Prostate gland (tissue), 2 donors: Measurements from ENCODE around the gene FBLIM1. TPM values are rescaled to one million over a fixed set of nuclear protein-coding genes. Genes with fewer than 3 reads are reported as not detected.

Source experiments
- DNase-seq: peaks from one replicate; pipeline ENCODE4 v3.0.0-alpha.2; 2019; ENCODE audit warnings: low spot score
- H3K27ac ChIP-seq, 2 donors: fragments of 200-600 bp; sonication (generic); 2 replicates each; pipeline ENCODE4 v1.5.1; 2017 to 2019
- H3K27me3 ChIP-seq: fragments of 200-600 bp; sonication (generic); replicated peaks from 2 replicates; pipeline ENCODE4 v1.5.1; 2019; ENCODE audit not compliant: insufficient read depth
- H3K36me3 ChIP-seq, 2 donors: fragments of 200-600 bp; sonication (generic); 1 replicate in 1 of 2; 2 replicates in 1 of 2; pipeline versions ENCODE4 v1.5.1 to v1.8.1; 2017 to 2019
- H3K4me1 ChIP-seq: fragments of 200-600 bp; sonication (generic); replicated peaks from 2 replicates; pipeline ENCODE4 v1.5.1; 2019
- H3K4me3 ChIP-seq, 2 donors: fragments of 200-600 bp; sonication (generic); 2 replicates each; pipeline ENCODE4 v1.5.1; 2017 to 2019
- H3K9me3 ChIP-seq: fragments of 200-600 bp; sonication (generic); 2 replicates; pipeline ENCODE4 v1.5.1; 2017
- CTCF ChIP-seq, 4 experiments: fragments of 200-600 bp in 2 of 4; fragments of 450-650 bp in 2 of 4; sonication (generic) in 2 of 4; IDR thresholded peaks; 1 replicate in 3 of 4; 2 replicates in 1 of 4; pipeline ENCODE4 v1.5.1; 2016 to 2019; ENCODE audit warnings: antibody characterized with exemption in 4 of 4, mild to moderate bottlenecking in 2 of 4, moderate library complexity in 2 of 4
- POLR2A ChIP-seq: fragments of 450-650 bp; IDR thresholded peaks from one replicate; pipeline ENCODE4 v1.6.1; 2016; ENCODE audit warnings: antibody characterized with exemption, mild to moderate bottlenecking
- POLR2AphosphoS5 ChIP-seq: sonication (generic); formaldehyde crosslinking; IDR thresholded peaks from one replicate; pipeline ENCODE4 v1.6.1; 2017; ENCODE audit warnings: antibody characterized with exemption
- WGBS: methylation state at CpG from one replicate; pipeline ENCODE4 v1.1.5; 2018; 5-methylcytosine and 5-hydroxymethylcytosine counted together
- intact Hi-C: fragments of 100-400 bp; cut with DNase I; formaldehyde crosslinking; loops from one replicate; pipeline ENCODE4 v1.14.2; 2022
- total RNA-seq, 2 donors: library from RNA; depleted of rRNA; stranded (reverse); fragments of >200 nt; gene quantifications; one replicate each; pipeline ENCODE4 v1.1.0, GENCODE V29; 2016

The FBLIM1 gene
- total RNA-seq, 2 donors from 2014 or later = 33.1 to 111 TPM

GRCh38 chr1:15739259-15739658 is 19.3 kb upstream of the FBLIM1 start:
- no peak overlapping the region for H3K4me3 ChIP-seq
- no peak overlapping the region for H3K27ac ChIP-seq
- H3K4me1 ChIP-seq = peaks cover 6% of the 10 kb centered on the region
- TF ChIP-seq CTCF (IDR thresholded peaks at IDR 0.05) (no peak), POLR2AphosphoS5 (no peak), POLR2A (no peak)
- H3K36me3 ChIP-seq = no peaks in the 10 kb centered on the region
- no peaks in the 10 kb centered on the region for H3K9me3 ChIP-seq
- WGBS = 87% methylated on average over 6 of the region's 16 CpGs
- DNase-seq = no peak
- H3K27me3 ChIP-seq = no peaks in the 10 kb centered on the region
- intact Hi-C loops = no loop called here

- 85% methylated on average over 7 of the region's 7 CpGs for WGBS
- Histone ChIP-seq H3K4me3 (no peak overlapping the region), H3K27ac (no peak overlapping the region), H3K27me3 (no peaks in the 10 kb centered on the region), H3K36me3 (no peaks in the 10 kb centered on the region), H3K4me1 (peaks cover 6% of the 10 kb centered on the region), H3K9me3 (no peaks in the 10 kb centered on the region)
- TF ChIP-seq CTCF (IDR thresholded peaks at IDR 0.05) = no peak
- TF ChIP-seq POLR2A = no peak
- TF ChIP-seq POLR2AphosphoS5 = no peak
- intact Hi-C loops = loop anchor here (5.0 kb wide), 1 partner anchor 142 kb away; no protein-coding TSS in a partner anchor
- DNase-seq = no peak
Observed at GRCh38 chr1:15739745-15740144, 18.9 kb upstream of the FBLIM1 start.

GRCh38 chr1:15740924-15741850 is 17.4 kb upstream of the FBLIM1 start:
- Histone ChIP-seq H3K9me3 (no peaks in the 10 kb centered on the region), H3K27ac (no peak overlapping the region), H3K27me3 (no peaks in the 10 kb centered on the region), H3K4me1 (peaks cover under 1% of the 10 kb centered on the region), H3K4me3 (no peak overlapping the region), H3K36me3 (no peaks in the 10 kb centered on the region)
- 42% methylated on average over 27 of the region's 27 CpGs for WGBS
- DNase-seq = peak; percentile 80
- TF ChIP-seq POLR2A (no peak), POLR2AphosphoS5 (peak; percentile 65), CTCF (IDR thresholded peaks at IDR 0.05) (peak; percentile 37 to 95 (median 83))
- intact Hi-C loops = loop anchor here (5.0 kb wide), 1 partner anchor 144 kb away; no protein-coding TSS in a partner anchor

GRCh38 chr1:15742339-15742801 is 16.2 kb upstream of the FBLIM1 start, which contains the start of gene TMEM82:
Gene TMEM82 (plus strand): TSS chr1:15742499. CDS start chr1:15742560, 61 bp downstream.
- WGBS = 43% methylated on average over 14 of the region's 14 CpGs
- Histone ChIP-seq H3K4me1 (no peaks in the 10 kb centered on the region), H3K36me3 (no peaks in the 10 kb centered on the region), H3K9me3 (no peaks in the 10 kb centered on the region), H3K27me3 (no peaks in the 10 kb centered on the region), H3K4me3 (no peak within 1 kb of the TSS), H3K27ac (no peak within 1 kb of the TSS)
- intact Hi-C loops = loop anchor here (5.0 kb wide), 1 partner anchor 145 kb away; no protein-coding TSS in a partner anchor
- TF ChIP-seq POLR2A = no peak
- DNase-seq = no peak

- no peak for DNase-seq
- intact Hi-C loops = loop anchor here (5.0 kb wide), 1 partner anchor 147 kb away; no protein-coding TSS in a partner anchor
Observed at GRCh38 chr1:15744122-15744679, 14.4 kb upstream of the FBLIM1 start.

More at GRCh38 chr1:15744122-15744679, 14.4 kb upstream of the FBLIM1 start:
- WGBS = 85% methylated on average over 19 of the region's 30 CpGs
- TF ChIP-seq CTCF (IDR thresholded peaks at IDR 0.05) (no peak), POLR2AphosphoS5 (no peak), POLR2A (no peak)
- Histone ChIP-seq H3K4me1 (no peaks in the 10 kb centered on the region), H3K9me3 (no peaks in the 10 kb centered on the region), H3K27me3 (no peaks in the 10 kb centered on the region), H3K4me3 (no peak overlapping the region), H3K27ac (no peak overlapping the region), H3K36me3 (no peaks in the 10 kb centered on the region)
